CD4-positive, alpha-beta T cell treated with Interferon alpha-2 for 1 hour (primary cell): ENCODE data around the gene ACADSB.

ENCODE experiments used
- DNase-seq, 2 donors: peaks; one replicate each; pipeline ENCODE4 v3.0.0-alpha.2; 2020 to 2022

ACADSB gene

GRCh38 chr10:123103944-123104343 is 95.1 kb downstream of the ACADSB start:
- no peak for DNase-seq
